Neuron (in vitro differentiated cells): ENCODE results near the gene ARHGAP4.

ENCODE experiments used
- H2AFZ ChIP-seq: one replicate; pipeline ENCODE4 v1.6.1; 2013; ENCODE audit warnings: low read depth, mild to moderate bottlenecking, inconsistent platforms, low read length, moderate library complexity
- H3K27me3 ChIP-seq: one replicate; pipeline ENCODE4 v1.6.1; 2013; ENCODE audit warnings: low read length; ENCODE audit not compliant: insufficient read depth
- H3K36me3 ChIP-seq: one replicate; pipeline ENCODE4 v1.6.1; 2013; ENCODE audit warnings: low read length; ENCODE audit not compliant: insufficient read depth
- H3K4me1 ChIP-seq: one replicate; pipeline ENCODE4 v1.6.1; 2013; ENCODE audit warnings: low read length; ENCODE audit not compliant: insufficient read depth
- H3K4me3 ChIP-seq: 2 replicates; pipeline ENCODE4 v1.5.1; 2013; ENCODE audit warnings: mild to moderate bottlenecking, low read length, moderate library complexity
- H3K9me3 ChIP-seq: one replicate; pipeline ENCODE4 v1.6.1; 2013; ENCODE audit warnings: low read length

The ARHGAP4 gene

DNA sequence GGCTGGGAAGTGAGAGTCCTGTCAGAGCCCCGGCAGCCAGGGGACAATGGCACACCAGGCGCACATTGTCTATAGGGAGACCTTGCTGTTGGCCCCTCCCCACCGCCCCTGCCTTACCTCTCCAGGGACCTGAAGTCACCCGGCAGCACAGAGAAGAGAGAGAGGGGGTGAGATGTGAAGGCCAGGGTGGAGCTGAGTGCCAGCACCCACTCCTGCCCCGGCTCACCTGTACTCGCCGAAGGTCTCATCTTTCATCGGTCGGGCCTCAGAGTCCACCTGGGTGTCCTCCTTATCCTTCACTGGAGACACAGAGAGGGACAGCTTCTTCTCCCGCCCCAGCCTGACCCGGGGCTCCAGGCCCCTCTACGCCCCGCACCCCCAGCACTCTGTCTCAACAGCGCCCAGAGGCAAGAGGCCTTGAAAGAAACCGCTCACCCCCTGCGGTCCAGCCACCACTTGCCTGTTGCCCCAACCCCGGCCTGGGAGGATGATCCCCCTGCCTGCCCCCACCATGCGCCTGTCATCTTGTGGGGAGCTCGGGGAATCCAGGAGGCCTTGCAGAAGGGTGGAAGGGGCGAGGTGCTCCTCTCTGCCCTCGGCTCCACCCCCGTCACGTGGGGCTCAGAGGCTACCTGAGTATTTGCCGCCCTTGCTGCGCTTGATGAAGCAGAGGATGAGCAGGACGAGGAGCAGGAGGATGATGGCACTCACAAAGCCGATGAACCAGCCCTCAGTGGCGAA, 62.6 kb downstream of the ARHGAP4 start:
- Histone ChIP-seq H3K27me3 (peaks cover 12% of the 10 kb centered on the region), H3K4me1 (no peaks in the 10 kb centered on the region), H3K36me3 (peaks cover 19% of the 10 kb centered on the region), H3K4me3 (no peak overlapping the region), H2AFZ (no peak overlapping the region), H3K9me3 (no peaks in the 10 kb centered on the region)

DNA sequence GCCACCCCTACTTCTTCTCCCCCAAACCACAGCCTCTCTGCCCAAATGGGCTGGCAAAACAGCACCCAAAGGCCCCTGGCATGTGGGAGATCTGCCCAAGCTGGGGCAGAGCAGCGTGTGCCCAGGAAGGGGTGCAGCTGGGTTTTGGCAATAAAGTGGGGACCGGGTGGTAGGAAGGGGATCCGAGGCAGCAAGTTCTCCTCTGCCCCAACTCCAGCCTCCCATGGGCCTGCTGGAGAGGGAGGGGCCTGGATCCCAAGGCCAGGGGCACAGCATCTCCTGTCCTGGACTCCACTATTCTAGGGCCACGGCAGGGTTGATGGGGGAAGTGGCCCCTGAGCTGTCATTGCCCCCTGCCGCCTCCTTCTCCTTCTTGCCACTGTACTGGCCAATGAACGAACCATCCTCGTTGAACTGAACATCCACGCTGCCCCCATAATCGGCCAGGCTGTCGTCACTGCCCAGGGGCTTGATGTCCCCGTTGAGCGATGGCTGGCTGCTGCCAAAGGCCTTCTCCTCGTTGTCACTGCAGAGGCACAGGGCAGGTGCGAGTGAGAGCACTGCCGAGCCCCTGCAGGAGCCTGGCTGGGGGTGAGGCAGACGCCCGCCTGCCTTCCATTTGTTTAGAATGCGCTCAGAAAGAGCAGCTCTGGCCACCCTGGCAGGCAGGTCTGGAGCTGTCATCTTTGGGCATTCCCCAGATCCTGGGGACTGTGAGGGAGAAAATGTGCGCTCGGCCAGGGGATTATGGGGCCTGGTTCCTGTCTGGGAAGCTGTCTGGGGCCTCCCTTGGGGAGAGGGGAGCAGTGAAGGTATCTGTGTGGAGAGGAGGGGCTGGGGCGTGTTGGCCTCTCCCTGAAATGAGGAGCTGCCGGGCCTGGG, 63.5 kb downstream of the ARHGAP4 start:
- Histone ChIP-seq H2AFZ (no peak overlapping the region), H3K4me1 (no peaks in the 10 kb centered on the region), H3K27me3 (peaks cover 17% of the 10 kb centered on the region), H3K9me3 (no peaks in the 10 kb centered on the region), H3K4me3 (no peak overlapping the region), H3K36me3 (peaks cover 16% of the 10 kb centered on the region)

DNA sequence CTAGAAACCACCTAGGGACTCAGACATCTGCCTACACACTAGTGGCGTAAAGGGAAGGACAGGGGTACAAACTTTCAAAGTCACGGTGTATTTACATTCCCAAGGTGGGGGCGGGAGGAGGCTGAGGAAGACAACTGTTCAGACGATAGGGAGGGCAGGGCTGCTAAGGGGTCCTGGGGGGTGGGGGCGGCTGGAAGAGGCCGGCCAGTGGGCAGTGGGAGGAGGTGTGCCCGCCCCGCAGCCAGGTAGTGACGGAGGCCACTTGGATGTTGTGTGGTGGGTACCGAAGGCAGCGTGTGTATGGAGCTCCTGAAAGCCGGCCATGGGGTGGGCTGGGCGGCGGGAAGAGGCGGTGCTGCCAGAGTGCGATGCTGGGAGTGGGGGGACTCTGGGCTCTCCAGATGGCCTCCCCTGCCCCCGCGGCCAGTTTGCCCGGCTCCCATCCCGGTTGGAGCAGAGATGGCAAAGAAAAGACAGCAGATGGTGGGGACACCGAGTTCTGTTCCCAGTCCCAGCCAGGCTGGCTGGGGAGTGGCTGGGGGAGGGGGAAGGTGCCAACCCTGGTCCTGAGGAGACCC, 64.2 kb downstream of the ARHGAP4 start:
- Histone ChIP-seq H3K4me1 (no peaks in the 10 kb centered on the region), H3K9me3 (no peaks in the 10 kb centered on the region), H3K4me3 (no peak overlapping the region), H3K27me3 (peaks cover 17% of the 10 kb centered on the region), H3K36me3 (peaks cover 13% of the 10 kb centered on the region), H2AFZ (no peak overlapping the region)

DNA sequence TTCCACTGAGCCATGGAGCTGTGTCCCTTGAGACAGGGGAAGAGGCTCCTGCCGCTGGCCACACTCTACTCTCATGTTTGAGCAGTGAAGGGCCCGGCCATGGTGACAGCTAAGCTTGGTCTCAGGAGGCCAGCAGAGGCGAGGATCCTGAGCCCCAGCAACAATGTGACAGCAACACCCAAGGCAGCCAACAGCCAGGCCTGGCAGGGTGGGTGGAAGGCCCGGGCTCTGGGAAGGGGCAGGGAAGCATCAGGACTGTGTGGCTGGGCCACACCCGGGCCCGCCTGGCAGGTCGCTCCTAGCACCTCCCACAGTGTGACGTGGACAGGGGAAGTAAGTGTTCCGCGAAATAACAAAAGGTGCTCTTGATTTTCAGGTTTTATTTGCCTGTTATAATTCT, 64.9 kb downstream of the ARHGAP4 start:
- Histone ChIP-seq H3K4me3 (no peak overlapping the region), H2AFZ (no peak overlapping the region), H3K27me3 (peaks cover 17% of the 10 kb centered on the region), H3K4me1 (no peaks in the 10 kb centered on the region), H3K9me3 (no peaks in the 10 kb centered on the region), H3K36me3 (peaks cover 9% of the 10 kb centered on the region)
